Activated CD4-positive, CD25-positive, alpha-beta regulatory T cell treated with anti-CD3 and anti-CD28 coated beads, Interleukin-2, amount 50 U/mL, for 72 hours (primary cell): Measurements from ENCODE around the gene MACROD2.

Experiments
- DNase-seq: peaks from one replicate; pipeline ENCODE4 v3.0.0; 2021

Gene MACROD2

GRCh38 chr20:14723614-14724013 is 728.3 kb downstream of the MACROD2 start:
- no peak for DNase-seq

- DNase-seq: no peak
Measured at GRCh38 chr20:14724036-14724435, 728.7 kb downstream of the MACROD2 start.

DNA sequence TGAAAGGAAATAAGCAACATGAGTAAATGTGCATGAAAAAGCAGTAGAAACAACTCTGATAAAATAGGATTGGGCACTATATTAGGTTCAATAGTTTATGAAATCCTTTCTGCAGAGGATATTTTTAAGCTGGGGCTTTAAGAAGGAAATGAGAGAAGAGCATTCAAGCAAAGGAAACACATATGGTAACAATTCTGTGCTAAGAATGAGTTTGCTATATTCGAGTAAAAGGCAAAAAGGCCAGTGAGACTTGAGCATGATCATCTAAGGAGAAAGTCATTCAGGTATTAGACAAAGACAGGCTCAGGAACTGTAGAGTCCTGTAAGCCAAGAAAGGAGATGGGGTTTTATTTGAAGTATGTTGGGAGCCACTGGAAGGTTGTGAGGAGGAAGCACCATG is 729.2 kb downstream of the MACROD2 start:
- DNase-seq: no peak

DNA sequence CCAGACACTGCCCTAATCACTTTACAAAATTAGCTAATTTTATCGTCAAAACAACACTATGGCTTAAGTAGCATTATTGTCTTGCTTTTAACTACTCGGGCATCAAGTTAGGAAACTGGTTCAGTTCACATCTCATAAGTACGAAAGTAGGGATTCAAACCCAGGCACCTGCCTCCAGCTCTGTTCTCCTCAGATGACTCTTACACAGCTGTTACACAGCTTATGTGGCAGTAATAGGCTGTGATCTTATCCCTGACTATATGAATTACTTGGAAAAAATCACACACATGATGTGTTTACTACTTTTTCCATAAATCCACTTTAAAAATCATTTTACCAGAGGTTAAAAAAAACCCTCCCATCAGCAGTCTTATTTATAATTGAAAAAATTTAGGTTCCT is 731.3 kb downstream of the MACROD2 start:
- DNase-seq: no peak

- DNase-seq: no peak
Measured at GRCh38 chr20:14727485-14728150, 732.3 kb downstream of the MACROD2 start.

DNA sequence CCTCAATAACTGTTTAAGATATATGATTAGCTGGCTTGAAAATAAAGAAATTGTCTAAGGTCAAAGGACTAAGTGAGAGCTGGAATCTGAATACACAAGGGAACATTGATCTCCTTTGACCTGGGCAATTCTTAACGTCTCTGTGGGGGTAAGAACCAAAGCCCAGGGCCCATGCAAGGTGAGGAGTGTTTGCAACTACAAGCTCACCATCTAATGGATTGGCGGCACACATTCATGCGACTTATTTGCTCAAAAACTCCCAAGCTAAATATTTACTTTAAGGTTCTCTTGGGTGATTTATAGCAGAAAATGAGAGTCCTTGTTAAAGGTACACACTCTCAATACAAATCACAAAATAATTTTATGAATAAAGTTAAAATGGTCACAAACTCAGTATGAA is 734.1 kb downstream of the MACROD2 start:
- no peak for DNase-seq

- no peak for DNase-seq
Measured at GRCh38 chr20:14732343-14732742, 737.0 kb downstream of the MACROD2 start.

GRCh38 chr20:14732996-14733395 is 737.7 kb downstream of the MACROD2 start:
- DNase-seq: no peak

DNA sequence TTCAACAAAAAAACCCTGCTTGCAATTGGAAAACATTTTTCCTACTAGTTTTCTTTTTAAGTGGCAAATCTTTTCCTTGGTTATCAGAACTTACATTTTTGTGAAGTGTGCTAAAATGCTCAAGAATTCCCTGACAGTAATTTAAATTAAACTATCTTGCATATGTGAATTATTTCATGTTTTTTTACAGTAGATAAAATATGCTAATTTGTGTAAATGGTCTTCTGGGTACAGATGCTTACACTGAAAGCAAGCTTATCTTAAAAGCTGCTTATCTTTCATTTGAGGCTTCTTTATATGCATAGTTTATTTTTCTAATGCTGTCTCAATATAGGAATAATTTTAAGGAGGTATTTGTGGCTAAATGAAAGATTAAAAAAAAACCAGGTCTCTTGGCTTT is 745.1 kb downstream of the MACROD2 start:
- DNase-seq: no peak

DNA sequence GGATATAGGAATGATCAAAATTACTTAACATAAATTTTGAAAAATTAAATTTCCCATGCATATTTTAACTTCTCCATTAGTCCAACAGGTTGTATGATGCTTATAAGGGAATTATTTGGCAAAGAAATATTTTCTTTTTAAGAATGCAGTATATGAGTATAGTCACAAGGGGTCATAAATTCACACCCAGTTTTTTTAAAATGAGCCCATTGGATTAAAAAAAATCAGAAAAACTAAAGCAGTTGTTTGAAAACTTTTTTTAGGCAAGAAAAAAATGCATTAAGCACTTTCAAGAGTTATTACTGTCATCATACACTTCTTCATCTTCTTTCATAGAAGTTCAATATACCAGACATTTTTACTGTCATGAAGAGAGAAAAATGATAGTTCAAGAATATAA is 746.3 kb downstream of the MACROD2 start:
- no peak for DNase-seq

DNA sequence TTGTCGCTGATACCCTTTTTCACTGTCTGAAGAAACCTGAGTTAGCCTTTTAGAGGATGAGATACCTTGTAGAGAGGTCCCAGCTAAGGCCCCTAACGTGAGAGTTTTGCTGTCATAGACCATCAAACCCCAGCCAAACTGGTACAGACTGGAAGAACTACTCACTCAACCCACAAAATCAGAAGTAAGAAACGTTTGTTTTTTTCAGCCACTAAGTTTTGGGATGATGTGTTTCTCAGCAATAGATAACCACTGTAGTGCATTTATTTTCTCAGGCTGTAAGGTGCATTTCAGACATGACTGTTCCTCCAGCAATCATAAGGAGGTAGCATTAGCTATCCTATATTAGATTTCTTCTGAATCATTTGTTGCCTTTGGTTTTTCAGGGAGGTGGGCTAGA is 749.4 kb downstream of the MACROD2 start:
- DNase-seq: no peak

DNA sequence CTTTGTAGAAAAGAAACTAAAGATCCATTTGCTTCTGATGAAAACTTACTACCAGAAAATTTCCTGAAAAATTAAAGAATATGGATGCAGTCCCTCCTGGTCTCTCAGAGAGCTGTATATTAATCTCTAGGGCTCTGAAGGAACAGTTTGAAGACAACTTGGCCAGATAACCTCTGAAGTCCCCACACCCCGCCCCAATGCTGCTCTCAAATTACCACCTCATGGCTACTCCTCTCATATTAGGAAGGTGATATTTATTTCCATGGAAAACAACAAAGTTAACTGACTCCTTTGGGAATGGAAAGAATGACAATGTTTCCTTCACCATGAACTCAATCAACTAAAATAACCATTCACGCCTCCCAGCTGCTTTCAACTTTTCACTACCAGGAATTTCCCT is 750.5 kb downstream of the MACROD2 start:
- no peak for DNase-seq

GRCh38 chr20:14751191-14751590 is 755.9 kb downstream of the MACROD2 start:
- no peak for DNase-seq

DNA sequence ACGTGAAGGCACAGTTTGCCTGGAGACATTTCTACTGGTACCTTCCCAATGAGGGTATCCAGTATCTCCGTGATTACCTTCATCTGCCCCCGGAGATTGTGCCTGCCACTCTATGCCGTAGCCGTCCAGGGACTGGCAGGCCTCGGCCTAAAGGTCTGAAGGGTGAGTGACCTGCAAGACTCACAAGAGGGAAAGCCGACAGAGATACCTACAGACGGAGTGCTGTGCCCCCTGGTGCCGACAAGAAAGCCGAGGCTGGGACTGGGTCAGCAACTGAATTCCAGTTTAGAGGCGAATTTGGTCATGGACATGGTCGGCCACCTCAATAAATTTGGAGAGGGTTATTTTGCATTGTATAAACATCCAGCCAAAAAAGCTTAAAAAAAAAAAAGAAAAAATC is 762.4 kb downstream of the MACROD2 start:
- DNase-seq: no peak

DNA sequence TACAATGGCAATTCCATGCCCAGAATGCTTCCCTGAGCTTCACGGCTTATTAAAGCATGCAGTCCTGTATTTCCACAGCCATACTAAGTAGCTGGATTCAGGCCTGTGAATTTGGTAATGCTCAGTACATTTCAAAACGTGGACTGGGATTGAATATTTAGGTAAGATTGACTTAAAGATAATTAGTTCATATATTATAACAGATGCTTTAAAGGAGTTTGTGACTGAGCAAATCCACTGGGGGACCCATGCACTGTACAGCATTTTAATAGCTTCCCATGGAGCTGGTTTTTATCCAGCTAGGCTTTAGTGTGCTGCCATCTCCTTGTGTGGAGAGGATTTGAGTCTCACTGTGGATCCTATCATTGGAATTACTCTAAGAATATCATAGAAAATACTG is 763.0 kb downstream of the MACROD2 start:
- no peak for DNase-seq

DNA sequence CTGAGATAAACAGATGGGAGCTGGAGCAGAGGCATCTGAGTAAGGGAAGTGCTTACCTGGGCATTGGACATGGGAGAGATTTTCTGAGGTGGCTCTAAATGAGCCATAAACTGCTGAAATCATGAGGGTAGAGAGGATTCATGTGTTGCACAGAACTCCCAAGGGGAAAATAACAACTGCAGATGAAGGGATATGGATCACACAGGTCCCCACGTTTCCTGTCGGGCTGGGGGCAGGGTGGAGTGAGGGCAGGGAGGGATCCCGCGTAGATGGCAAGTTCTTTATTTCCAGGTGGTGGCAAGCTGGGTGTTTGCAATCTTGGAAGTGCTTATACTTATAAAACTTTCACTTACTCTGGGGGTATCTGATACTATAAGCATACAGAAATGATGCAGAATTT is 764.7 kb downstream of the MACROD2 start:
- no peak for DNase-seq

- no peak for DNase-seq
Measured at GRCh38 chr20:14761903-14762302, 766.6 kb downstream of the MACROD2 start.

- DNase-seq: no peak
Measured at GRCh38 chr20:14764511-14765369, 769.4 kb downstream of the MACROD2 start.

DNA sequence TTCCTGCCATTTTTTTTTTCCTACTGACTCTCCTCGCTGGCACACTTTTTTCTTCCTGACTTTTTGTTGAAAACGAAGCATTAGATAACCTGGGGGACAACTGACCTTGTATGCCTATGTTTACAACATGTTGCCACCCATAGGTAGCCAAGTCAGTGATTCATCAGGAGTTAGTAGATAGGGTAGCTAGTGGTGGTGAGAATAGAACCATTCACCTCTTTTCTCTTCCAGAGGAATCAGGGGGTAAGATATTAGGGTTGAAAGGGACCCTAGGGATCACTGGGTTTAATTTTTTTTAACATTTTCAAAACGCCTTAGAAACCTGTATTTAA is 770.0 kb downstream of the MACROD2 start:
- no peak for DNase-seq

GRCh38 chr20:14773486-14773885 is 778.2 kb downstream of the MACROD2 start:
- DNase-seq: no peak

DNA sequence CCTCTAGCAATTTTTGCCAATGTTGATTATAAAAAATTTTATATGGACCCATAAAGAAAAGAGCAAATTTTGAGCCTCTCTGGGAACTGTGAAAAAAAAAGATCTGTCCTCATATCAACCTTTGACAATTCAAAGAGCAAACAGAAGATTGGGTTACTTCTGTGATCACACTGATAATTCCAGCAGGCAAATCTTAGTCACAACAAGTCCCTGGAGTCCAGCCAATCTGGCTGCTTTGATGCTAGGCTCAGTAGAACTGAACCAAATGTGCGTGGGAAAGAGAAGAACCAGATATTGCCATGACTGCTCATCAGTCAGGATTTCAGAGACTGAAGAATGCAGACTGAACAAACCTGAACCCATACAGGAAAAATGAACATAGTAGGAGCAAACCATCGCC is 780.5 kb downstream of the MACROD2 start:
- no peak for DNase-seq

DNA sequence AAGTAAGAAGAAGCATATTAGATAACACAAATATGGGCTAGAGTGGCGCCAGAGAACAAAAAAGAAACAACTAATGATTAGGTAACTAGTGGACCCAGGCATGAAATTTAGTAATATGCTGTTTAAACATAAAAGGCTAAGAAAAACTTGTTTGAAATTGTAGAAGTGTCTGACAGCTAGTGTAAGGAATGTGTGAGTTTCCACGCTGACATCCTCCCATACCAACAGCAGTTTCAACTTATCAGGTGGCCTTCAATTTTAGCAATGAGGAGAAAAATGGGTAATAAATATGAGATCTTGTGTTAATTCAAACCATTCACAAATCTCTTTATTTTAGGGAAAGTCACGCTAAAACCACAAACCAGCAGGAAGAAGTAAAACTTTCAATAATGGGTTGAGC is 782.3 kb downstream of the MACROD2 start:
- DNase-seq: no peak

DNA sequence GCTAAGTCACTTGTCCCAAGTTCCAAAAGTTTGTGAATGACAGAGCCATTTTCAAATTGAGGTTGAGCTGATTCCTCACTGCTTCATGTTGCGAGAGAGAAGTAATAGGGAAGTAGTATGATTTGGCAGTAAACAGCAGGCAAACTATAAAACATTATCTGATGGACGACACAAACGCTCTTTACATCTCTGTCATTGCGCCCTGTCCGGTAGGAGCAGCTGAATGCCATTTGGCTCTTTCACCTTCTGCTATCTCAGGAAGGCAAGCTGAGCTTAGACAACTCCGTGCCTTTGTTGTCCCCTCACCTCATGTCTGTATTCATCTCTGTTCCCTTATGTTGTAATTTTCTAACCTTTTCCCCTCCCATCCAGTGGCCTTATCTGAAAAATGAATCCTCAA is 782.8 kb downstream of the MACROD2 start:
- DNase-seq: no peak

GRCh38 chr20:14778875-14779274 is 783.6 kb downstream of the MACROD2 start:
- no peak for DNase-seq

DNA sequence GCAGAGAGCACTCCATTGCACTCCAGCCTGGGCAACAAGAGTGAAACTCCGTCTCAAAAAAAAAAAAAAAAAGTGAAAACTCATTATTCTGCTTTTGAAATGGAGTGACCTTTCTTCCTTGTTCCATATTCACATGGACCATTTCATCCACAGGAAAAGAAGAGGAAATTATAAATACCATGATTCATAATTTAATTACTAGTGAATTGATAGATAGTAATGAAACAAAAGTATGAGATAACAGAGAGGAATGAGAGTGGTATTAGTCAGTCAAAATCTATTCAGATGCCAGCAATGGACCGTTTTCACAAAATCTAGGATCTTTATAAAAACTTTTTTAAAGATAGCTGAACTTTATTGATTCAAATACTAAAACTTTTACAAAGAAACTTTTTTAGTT is 785.2 kb downstream of the MACROD2 start:
- no peak for DNase-seq
